ENCODE data around the gene CPLX4.
"Not testable (repeated sequence)": the region's sequence is repeated elsewhere in the genome, so short reads cannot be mapped to it uniquely, and the experiment has no call there.

CPLX4 gene

DNA sequence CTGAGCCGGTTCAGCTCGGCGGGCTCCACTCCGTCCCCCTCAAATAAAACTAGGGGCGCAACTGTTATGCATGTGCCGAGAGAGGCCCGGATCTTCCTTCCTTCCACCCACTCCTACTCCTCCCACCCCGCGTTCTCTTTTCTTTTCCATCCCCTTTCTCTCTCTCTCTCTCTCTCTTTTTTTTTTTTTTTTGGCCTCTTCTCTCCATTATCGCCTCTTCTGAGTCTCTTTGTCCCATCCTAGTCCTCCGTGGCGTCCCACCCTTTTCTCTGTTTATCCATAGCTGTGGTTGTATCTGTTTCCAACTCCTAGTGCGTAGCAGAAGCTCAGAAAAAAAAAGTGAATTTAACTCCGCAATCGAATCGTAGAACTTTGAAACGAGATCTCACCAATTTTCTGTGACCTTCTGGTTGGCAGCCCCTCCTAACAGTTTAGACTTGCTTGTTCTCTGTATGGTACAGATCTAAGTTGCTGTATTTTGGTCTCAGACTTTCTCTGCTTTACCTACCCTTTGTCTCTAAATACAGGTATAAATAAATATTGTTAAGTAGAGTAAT lies 48.8 kb downstream of the CPLX4 start:
- DNase-seq (ENCODE audit: low spot score), result no peak

DNA sequence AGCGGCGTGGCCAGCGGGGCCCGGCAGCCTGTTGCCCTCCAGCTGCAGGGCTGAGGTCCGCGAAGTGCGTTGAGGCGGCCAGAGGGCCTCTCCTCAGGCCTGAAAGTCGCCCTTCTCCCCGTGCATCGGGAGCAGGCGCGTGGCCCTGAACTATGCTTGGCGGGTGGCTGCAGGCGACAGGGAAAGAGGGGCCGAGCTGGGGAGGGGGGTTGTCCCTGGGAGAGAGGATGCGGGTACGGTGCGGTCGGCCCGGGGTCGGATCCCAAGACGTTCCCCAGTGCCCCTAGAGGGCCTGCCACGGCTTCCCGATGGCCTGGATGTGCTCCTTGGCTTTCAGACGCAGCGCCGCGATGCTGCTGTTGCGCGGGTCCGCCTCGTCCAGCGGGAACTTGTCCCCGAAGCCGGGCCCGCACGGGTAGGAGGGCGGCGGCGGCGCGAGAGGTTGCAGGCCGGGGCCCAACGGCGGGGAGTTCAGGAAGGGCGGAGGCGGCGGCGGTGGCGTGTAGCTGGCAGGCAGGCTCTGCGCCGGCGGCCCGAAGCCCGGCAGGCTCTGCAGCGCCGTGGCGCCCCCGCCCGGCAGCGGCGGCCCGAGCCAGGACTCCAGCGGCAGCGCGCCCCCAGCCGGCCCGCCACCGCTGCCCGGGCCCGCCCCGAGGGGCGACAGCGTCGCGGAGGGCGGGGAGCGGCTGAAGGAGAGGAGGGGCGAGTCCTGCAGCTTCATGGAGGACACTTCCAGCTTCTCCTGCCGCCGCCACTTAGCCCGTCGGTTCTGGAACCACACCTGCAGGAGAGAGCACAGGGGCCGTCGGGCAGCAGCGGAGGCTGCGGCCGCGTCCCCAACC lies 49.5 kb downstream of the CPLX4 start:
- no peak for DNase-seq (ENCODE audit: low spot score)

DNA sequence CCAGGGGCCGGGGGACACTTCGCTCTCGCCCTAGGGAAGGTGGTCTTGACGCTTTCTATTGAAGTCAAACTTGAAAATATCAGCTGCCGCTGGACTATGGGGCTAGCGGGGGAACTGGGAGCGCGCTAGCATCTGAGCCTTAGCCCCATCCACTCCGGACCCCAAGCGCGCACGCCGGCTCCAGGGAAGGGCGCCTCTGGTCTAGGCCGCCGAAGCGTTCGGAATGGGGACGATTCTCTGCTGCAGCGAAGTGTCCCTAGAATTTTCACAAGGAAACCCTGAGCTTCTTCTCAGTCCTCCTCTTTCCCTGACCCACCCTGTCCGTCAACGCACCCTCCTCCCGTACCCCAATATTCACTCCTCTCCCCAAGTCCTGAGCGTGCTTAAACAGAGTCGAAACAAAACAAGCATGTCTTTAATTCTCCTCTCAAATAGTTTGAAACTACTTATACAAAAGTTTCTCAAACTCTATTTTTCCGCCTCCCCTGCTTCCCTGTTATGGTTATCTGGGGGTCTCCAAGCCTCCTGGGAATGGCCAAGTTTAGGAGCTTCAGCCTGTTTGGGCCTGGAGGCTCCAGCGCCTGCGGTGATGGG lies 50.2 kb downstream of the CPLX4 start:
- DNase-seq (ENCODE audit: low spot score), result no peak

GRCh38 chr18:59267503-59268126 lies 50.8 kb downstream of the CPLX4 start:
- DNase-seq (ENCODE audit: low spot score), result no peak

DNA sequence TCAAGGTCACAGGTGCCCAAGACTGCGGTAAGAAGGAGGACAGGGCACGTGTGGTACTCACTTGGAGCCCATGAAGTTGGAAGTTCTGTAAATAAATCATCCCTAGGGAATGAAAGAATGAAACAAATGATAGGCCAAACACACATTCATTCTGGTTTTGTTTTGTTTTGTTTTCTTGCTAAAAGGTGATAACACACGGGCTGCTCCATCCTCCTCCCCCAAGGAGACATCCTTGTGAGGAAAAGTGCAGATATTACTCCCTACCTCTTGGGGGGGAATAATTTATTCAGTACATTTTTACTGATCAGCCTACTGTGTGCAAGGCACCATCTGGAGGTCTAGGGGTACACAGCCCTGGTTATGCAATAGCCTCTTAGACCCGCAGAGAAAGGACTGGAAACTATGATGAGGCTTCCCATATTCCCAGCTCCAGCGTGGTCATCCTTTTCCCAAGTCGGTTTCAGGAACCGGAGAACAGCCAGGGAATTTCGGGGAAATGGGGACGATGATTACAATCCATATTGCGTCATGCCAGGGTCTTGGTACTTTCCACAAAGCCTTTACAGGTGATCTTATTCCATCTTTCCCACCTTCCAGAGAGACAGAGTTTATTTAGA lies 51.5 kb downstream of the CPLX4 start:
- DNase-seq (ENCODE audit: low spot score), result no peak

DNA sequence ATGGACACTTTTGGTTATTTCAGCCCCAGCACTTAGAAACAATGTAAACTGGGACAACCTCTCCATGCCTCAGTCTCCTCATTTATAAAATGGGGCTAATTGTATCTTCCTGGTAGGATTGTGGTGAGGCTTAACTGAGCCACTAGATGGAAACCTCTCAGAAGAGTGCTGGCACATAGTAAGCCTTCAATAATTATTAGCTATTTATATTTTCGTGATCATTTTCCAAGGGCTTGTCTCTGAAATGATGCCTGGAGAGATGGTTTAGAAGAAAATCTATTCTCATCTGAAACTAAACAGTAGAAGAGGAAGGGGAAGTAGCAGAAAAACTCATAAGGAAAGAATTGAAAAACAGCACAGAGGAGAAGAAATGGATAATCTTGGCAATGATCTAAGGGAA lies 52.0 kb downstream of the CPLX4 start:
- no peak for DNase-seq (ENCODE audit: low spot score)

GRCh38 chr18:59265974-59266369 lies 52.5 kb downstream of the CPLX4 start:
- DNase-seq (ENCODE audit: low spot score), result no peak

DNA sequence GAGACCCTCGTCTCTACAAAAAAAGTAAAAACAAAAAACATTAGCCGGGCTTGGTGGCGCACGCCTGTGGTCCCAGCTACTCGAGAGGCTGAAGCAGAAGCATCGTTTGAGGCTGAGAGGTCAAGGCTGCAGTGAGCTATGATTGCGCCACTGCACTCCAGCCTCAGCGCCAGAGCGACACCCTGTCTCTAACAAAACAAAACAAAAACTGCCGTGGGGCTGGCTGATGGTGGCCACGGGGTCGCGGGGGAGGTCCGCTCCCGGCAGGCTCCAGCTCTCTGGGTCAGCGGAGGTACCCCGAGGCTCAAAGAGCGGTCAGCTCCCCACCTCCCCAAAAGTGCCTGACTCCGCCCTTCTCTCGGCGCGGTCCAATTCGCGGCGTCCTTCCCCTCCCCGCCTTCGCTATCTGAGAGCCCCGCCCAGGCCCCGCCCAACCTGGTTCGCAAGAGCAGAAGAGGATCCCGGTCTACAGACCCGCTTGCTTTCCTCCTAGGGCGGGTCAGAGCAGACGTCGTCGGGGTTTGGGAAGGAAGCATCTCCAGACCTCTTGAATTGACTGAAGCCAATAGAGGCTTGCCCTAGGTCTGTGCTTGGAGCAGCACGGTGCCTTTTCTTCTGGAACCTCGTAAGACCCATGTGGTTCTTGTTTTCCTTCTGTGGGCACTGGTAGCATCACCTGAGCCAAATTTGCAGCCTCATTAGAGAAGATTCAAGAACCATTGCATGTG lies 53.0 kb downstream of the CPLX4 start:
- DNase-seq (ENCODE audit: low spot score), result no peak

DNA sequence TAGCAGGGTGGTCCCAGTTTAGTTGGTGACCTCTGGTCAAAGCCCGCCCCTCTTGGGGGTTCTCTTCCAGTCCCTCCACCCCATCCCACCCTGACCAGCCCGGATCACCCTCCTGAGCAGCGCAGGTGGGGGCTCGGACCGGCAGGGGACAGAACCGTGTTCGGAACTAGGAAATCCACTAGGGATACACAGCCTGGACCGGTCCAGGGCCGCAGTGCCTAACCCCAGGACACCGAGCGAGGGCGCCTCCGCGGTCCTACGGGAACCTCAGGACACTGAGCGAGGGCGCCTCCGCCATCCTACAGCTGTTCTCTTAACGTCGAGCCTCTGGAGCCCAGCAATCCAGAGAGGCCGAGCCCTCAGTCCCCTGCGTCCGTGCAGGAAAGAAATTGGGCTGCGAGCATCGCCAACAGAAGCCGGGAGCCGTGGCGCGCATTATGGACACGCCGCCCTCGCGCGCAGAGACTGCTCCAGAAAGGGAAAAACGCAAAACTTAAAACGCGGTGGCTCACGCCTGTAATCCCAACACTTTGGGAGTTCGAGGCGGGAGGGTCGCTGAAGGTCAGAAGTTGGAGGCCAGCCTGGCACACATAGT lies 53.7 kb downstream of the CPLX4 start:
- DNase-seq (ENCODE audit: low spot score), result no peak

- DNase-seq (ENCODE audit: low spot score), result no peak
Observed at GRCh38 chr18:59264121-59264571, 54.3 kb downstream of the CPLX4 start.

DNA sequence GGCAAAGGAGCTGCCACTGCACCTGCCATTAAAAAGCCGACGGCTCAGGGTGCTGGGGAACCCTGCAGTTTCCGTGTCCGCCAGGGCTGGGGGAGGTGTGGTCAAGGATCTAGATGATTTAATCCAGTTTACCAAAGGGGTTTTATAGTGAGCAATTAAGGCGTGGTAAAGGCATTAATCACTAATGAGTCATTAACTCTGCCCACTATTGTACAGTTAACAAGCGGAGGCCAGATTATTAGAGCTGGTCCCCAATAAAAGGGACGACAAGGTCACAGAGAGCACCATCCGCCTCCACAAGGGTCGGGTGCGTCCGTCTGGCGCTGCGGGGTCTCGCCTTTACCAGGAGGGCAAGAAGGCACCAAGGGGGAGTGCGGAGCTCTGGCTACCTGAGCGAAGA lies 54.8 kb downstream of the CPLX4 start:
- DNase-seq (ENCODE audit: low spot score), result no peak

- DNase-seq (ENCODE audit: low spot score), result not testable (repeated sequence)
Observed at GRCh38 chr18:59262243-59262642, 56.2 kb downstream of the CPLX4 start.

- not testable (repeated sequence) for DNase-seq (ENCODE audit: low spot score)
Observed at GRCh38 chr18:59261842-59262241, 56.6 kb downstream of the CPLX4 start.

DNA sequence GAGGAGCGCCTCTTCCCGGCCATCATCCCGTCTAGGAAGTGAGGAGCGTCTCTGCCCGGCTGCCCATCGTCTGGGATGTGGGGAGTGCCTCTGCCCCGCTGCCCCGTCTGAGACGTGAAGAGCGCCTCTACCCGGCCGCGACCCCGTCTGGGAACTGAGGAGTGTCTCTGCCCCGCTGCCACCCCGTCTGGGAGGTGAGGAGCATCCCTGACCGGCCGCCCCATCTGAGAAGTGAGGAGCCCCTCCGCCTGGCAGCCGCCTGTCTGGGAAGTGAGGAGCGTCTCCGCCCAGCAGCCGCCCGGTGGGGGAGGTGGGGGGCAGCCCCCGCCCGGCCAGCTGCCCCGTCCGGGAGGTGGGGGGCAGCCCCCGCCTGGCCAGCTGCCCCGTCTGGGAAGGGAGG lies 63.0 kb downstream of the CPLX4 start:
- not testable (repeated sequence) for DNase-seq (ENCODE audit: low spot score)

- DNase-seq (ENCODE audit: low spot score), result peak; percentile 63
Observed at GRCh38 chr18:59249199-59249774, 69.2 kb downstream of the CPLX4 start.

DNA sequence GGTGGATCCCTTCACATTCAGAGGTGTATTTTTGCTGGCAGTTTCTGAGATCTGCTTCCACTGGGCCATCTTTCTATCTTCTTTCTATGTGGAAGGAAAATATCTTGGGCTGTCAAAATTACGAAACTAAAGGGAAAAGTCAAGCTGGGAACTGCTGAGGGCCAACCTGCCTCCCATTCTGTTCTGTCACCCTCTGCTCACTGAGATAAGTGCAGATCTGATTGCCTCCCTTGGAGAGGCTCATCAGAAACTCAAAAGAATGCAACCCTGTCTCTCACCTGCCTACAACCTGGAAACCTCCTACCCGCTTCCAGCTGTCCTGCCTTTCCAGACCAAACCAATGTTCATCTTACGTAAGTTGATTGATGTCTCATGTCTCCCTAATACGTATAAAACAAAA lies 71.7 kb downstream of the CPLX4 start:
- no peak for DNase-seq (ENCODE audit: low spot score)

Measured in globus pallidus (tissue), 1 donor.